ENCODE measurements around the gene EPHA3.

The EPHA3 gene

DNA sequence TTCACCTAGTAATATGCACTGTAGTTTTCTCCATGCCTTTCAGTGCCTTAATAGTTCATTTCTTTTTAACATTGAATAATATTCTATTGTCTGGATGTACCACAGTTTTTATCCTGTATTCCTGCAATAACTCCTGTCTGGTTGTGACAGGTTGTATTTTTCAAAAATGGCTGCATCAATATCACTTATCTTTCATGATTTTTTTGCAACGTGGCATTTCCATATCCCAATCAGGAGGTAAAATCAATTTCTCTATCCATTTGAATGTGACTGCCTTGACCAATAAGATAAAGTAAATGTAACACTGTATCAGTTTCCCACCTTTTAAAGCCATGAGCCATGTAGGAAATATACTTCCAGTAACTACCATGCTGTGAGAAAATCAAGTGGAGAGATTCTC, 27.5 kb upstream of the EPHA3 start:
- POLR2A ChIA-PET (ENCODE audit: low non-redundant PET) = no interaction called here

DNA sequence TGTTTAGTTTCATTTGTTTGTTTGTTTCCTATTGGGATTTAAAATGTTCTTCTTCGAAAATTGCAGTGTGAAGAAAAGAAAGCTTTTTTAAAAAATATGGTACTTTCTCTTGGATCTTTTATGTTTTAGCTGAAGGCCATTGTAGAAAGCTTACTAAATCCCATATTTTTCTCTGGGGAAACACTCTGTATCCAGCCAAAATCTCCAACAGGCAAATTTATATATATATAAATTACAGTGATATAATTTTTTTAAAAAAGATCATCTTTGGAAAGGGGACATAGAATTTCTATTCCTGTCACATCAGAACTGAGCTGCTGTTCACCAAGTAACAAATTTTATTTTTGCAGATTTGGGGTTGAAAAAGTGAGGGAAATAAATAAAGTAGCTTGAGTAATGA, 19.6 kb upstream of the EPHA3 start:
- DNase-seq (ENCODE audit: low spot score) = no peak
- H3K27ac ChIP-seq = no peak overlapping the region
- POLR2A ChIA-PET (ENCODE audit: low non-redundant PET) = no interaction called here
- CTCF ChIA-PET = interaction anchor here (0.6 kb wide), 1 partner anchor 1485 kb away, joined by 4 read pairs; no protein-coding TSS in a partner anchor
- TF ChIP-seq, protein P1, sequence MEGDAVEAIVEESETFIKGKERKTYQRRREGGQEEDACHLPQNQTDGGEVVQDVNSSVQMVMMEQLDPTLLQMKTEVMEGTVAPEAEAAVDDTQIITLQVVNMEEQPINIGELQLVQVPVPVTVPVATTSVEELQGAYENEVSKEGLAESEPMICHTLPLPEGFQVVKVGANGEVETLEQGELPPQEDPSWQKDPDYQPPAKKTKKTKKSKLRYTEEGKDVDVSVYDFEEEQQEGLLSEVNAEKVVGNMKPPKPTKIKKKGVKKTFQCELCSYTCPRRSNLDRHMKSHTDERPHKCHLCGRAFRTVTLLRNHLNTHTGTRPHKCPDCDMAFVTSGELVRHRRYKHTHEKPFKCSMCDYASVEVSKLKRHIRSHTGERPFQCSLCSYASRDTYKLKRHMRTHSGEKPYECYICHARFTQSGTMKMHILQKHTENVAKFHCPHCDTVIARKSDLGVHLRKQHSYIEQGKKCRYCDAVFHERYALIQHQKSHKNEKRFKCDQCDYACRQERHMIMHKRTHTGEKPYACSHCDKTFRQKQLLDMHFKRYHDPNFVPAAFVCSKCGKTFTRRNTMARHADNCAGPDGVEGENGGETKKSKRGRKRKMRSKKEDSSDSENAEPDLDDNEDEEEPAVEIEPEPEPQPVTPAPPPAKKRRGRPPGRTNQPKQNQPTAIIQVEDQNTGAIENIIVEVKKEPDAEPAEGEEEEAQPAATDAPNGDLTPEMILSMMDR (conservative IDR thresholded peaks at IDR 0.05; ENCODE audit: low read depth) = no peak

More for the DNA sequence above, 27.5 kb upstream of the EPHA3 start:
- DNase-seq (ENCODE audit: low spot score) = no peak
- TF ChIP-seq, protein P1 (conservative IDR thresholded peaks at IDR 0.05; ENCODE audit: low read depth) = no peak
- CTCF ChIA-PET = no interaction called here
- H3K27ac ChIP-seq = no peak overlapping the region

DNA sequence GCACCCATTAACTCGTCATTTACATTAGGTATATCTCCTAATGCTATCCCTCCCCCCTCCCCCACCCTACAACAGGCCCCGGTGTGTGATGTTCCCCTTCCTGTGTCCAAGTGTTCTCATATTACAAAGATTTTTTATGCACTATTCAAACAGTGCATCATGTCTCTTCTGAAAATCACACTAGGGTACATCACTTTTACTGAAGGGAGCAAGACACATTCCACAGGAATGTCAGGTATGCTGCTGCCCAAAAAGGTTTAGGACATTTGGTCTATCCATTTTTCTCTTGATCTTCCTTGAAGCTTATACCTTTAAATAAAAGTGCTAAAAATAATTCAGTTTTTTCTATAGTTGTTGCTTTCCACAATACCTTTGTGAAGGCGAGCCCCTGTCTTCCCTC, 9.2 kb upstream of the EPHA3 start:
- ChIA-PET CTCF (interaction anchor here (0.6 kb wide), 1 partner anchor 386 kb away, joined by 3 read pairs; no protein-coding TSS in a partner anchor), POLR2A (ENCODE audit: low non-redundant PET) (no interaction called here)
- TF ChIP-seq, protein P1 (conservative IDR thresholded peaks at IDR 0.05; ENCODE audit: low read depth) = no peak
- no peak for DNase-seq (ENCODE audit: low spot score)
- H3K27ac ChIP-seq = no peak overlapping the region

DNA sequence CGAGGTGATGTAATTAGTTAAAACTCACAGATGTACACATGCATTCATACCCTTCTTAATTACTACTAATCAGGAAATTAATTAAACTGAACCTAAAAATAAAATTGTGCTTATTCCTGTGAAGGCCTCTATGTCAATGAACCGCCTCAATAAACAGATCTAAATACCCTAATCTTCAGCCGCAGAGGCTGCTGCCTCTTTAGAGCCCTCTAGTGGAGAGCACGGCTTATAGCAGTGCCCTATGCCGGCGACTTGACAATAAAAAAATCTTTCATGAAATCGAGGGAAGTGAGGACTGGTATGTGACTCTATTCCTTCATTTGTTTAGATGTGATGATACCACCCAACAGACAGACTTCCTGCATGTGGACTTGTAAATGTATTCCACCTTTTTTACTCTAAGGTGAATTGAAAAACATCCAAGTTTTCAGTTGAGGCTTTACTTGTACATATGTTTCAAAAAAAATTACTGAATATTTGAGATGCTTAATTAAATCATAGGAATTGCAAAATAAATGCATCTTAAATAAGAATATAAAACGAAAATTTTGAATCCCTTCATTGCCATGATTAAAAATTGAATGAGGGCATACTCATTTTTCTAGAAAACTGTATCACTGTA, 8.3 kb upstream of the EPHA3 start:
- peak; percentile 30 for DNase-seq (ENCODE audit: low spot score)
- POLR2A ChIA-PET (ENCODE audit: low non-redundant PET) = no interaction called here
- CTCF ChIA-PET = interaction anchor here (0.6 kb wide), 1 partner anchor 385 kb away, joined by 3 read pairs; no protein-coding TSS in a partner anchor

DNA sequence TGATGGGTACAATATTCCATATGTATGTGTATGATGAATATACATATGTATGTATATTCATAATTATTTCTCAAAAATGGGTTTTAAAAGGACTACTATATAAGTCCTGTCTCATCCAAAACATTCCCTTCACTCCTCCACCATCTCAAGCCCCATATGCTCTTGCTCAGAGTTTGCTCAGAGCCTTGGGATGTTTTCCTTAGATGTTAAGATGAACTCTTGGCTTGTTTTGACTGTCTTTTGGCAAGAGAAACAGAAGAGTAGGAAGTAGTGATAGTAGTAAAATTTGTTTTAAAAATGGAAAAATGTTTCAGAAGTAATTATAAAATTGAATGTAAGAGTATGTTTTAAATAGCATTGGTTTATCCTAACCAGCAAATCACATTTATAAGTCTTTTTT, 6.2 kb upstream of the EPHA3 start:
- ChIA-PET CTCF (no interaction called here), POLR2A (ENCODE audit: low non-redundant PET) (no interaction called here)
- no peak overlapping the region for H3K27ac ChIP-seq
- TF ChIP-seq, protein P1 (conservative IDR thresholded peaks at IDR 0.05; ENCODE audit: low read depth) = no peak
- no peak for DNase-seq (ENCODE audit: low spot score)

More for the DNA sequence above, 8.3 kb upstream of the EPHA3 start:
- no peak overlapping the region for H3K27ac ChIP-seq
- TF ChIP-seq, protein P1 (conservative IDR thresholded peaks at IDR 0.05; ENCODE audit: low read depth) = peak; percentile 96

DNA sequence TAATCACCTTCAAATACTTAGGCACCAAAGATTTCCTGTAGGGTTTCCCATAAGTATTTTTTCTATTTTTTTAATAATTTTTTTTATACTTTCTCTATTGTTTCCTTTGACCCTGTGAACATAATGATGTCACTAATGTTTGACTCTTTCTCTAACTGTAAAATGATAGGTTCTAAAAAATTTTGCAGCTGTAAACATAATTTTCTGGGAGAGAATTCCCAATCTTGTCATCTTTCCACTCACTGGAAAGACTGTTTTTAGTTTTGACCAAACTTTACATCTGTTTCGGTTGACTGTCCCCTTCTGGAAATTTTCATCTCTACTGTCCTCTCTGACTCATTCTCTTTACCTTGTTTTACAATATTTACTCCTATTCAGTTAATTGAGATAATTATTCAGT, 5.5 kb upstream of the EPHA3 start:
- DNase-seq (ENCODE audit: low spot score) = no peak
- TF ChIP-seq, protein P1 (conservative IDR thresholded peaks at IDR 0.05; ENCODE audit: low read depth) = no peak
- CTCF ChIA-PET = no interaction called here
- POLR2A ChIA-PET (ENCODE audit: low non-redundant PET) = no interaction called here
- H3K27ac ChIP-seq = no peak overlapping the region
